Activated naive CD8-positive, alpha-beta T cell treated with anti-CD3 and anti-CD28 coated beads, Interleukin-2, amount 50 U/mL, for 16 hours (primary cell): ENCODE data around the gene PIGB.
"Not testable (repeated sequence)": the region's sequence is repeated elsewhere in the genome, so short reads cannot be mapped to it uniquely, and the experiment has no call there.

Experiments
- DNase-seq: peaks from one replicate; pipeline ENCODE4 v3.0.0-alpha.2; 2020; ENCODE audit warnings: low read depth, low spot score

The PIGB gene

DNA sequence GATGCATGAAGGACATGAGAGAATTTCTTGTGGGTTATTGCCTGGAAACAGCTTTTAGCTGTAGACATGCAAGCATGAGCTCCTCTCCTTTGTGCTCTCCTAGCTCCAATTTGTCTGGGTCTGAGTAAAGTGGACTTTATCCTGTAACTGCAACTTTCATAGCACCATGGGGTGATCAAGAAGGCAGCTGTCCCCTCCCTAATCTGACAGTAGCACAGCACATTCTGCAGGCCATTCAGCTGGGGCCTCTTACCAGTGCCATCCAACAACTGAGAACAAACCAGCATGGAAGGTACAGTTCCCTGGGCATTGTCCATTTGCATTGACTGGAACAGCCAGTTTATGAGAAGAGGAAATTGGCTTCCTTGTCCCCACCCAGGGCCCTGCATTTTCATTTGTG is 21.7 kb upstream of the PIGB start:
- no peak for DNase-seq

DNA sequence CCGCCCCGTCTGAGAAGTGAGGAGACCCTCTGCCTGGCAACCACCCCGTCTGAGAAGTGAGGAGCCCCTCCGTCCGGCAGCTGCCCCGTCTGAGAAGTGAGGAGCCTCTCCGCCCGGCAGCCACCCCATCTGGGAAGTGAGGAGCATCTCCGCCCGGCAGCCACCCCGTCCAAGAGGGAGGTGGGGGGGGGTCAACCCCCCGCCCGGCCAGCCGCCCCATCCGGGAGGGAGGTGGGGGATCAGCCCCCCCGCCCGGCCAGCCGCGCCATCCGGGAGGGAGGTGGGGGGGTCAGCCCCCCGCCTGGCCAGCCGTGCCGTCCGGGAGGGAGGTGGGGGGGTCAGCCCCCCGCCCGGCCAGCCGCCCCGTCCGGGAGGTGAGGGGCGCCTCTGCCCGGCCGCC is 16.2 kb upstream of the PIGB start:
- not testable (repeated sequence) for DNase-seq

GRCh38 chr15:55319537-55320237 is 665 bp downstream of the PIGB start:
- no peak for DNase-seq

- no peak for DNase-seq
Observed at GRCh38 chr15:55320238-55320550, 1.2 kb downstream of the PIGB start.

DNA sequence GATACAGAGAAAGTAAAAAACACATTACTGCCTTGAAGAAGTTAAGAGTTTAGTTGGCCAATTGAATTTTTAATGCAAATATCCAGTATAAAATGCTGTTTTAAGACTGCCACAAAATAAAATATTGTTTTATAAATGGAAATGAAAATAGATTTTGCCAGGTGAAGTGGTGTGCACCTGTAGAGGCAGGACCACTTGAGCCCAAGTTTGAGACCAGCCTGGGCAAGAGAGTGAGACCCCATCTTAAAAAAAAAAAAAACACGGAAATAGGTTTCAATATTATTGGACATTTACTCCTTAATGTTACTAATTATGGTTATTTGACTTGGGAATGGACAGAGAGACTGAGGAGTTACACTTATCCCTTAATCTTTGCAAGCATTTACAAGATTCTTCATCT is 1.9 kb downstream of the PIGB start:
- DNase-seq = no peak

DNA sequence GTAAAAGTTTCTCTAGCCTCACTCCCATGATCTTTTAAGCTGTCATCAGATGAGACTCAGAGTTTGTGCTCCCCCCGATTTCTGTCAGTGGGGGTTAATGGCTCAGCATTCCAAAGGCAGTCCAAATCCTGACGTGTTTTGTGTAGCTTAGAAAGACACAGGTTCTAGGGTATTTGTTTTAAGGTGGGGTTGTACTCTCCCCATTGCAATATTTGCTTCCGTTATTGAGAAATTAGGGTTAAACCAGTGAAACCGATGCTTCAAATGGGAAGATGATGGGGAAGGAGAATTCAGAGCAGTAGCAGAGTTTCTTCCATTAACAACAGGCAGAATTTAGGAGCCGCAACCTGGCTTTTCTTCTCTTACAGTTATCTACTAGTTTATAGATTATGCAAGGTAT is 3.4 kb downstream of the PIGB start:
- no peak for DNase-seq

GRCh38 chr15:55327387-55327786 is 8.4 kb downstream of the PIGB start:
- DNase-seq = no peak

GRCh38 chr15:55334371-55334770 is 15.3 kb downstream of the PIGB start:
- DNase-seq = no peak

DNA sequence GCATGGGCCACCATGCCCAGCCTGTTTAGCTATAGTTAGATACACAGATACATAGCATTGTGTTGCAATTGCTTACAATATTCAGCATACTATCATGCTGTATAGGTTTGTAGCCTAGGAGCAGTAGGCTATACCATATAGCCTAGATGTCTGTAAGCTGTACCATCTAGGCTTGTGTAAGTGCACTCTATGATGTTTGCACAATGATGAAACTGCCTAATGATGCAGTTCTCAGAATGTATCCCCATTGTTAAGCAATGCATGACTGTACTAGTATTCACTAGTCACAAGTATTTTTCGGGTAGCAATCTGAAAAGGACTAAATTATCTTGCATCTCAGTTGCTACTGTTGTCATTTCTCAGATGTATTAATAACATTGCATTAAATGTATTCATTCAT is 16.0 kb downstream of the PIGB start:
- no peak for DNase-seq

GRCh38 chr15:55337160-55337559 is 18.1 kb downstream of the PIGB start:
- no peak for DNase-seq

DNA sequence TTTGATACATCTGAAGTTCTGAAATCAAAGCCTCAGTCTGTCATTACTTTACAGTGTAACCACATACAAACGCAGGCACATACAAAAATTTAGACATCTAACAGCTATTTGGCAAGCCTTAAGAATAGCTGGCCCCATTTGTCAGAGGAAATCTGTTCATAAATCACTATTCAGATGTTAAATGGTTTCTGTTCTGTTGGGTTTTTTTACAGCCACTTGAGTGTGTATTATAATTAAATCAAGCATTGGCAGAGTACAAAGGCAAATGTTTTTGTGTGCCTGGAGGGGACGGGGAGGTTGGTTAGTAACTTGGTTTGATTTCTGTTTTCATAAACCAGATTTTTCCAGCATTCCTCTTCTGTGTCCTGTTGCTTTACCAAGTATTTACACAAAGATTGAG is 24.1 kb downstream of the PIGB start:
- DNase-seq = no peak

GRCh38 chr15:55344206-55344605 is 25.2 kb downstream of the PIGB start:
- DNase-seq = no peak

DNA sequence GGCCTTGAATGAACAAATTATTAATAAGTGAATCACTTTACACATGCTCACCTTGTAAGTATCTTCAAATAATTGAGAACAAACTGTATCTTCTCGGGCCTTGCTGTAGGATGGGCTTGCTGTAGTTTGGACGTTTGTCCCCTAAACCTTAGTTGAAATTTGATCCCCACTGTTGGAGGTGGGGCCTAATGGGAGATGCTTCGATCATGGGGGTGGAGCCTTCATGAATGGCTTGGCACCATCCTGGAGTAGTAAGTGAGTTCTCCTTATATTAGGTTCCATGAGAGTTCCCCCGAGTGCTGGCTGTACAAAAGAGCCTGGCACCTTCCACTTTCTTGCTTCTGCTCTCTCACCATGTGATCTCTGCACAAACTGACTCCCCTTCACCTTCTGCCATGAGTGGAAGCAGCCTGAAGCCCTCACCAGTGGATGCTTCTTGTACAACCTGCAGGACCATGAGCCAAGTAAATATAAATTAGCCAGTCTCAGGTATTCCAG is 29.3 kb downstream of the PIGB start:
- no peak for DNase-seq

- no peak for DNase-seq
Observed at GRCh38 chr15:55349282-55349681, 30.3 kb downstream of the PIGB start.

DNA sequence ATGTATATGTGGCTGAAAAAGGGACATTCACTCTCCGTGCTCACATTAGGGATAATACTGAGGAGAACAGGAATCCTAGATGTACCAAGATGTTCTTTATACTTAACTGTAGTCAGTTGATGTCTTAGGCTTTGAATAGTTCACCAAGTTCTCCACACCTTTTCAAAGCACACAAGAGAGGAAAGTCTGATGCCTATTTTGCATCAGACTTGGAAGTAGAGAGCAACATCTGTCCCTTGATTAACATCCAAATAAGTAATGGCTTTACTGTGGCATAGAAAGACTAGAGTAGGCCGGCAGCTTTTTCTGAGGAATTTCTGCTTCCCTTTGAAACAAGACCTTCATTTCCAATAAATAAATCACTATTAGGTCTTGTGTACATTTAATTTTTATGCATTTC is 34.0 kb downstream of the PIGB start:
- DNase-seq = no peak

DNA sequence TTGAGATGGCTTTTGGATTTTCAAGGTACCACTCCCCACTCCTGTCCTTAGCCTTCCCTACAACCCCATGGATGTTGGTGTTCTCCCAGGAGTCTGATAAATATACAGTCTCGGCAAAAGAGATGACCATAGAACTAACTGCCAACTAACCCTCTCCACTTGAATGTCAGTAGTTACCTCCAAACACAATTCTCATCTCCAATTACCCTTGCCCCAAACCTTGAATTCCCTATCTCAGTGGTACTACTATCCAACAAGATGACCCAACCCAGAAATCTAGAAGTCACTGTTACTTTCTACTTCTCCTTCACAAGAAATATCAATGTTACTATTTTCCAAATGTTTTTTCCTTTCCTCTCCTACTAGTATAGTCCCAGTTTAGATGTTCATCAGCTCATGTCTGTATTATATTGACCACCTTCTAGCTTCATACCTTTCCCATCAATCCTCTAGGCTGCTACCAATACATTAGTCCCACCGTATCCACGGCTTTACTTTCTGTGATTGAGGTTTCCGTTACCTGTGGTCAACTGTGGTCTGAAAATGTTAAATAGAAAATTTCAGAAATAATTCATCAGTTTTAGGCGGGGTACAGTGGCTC is 38.1 kb downstream of the PIGB start:
- no peak for DNase-seq

GRCh38 chr15:55357774-55358173 is 38.8 kb downstream of the PIGB start:
- no peak for DNase-seq

DNA sequence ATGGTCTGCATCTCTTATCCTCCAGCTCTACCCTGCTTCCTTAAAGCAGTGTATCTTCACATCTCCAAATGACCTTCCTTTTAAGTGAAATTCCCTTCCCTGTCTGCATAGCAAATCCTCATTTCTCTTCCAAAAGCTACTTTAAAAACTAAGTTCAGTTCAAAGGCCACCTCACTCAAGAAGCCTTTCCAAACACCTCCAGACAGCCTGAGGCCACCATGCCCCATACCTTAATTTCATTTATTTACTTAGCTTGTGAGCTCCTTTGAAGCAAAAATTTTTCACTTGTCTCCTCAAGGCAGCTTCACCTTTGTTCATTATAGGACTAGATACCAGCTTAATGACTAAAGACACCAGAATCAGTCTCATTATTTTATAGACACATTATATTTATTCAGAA is 39.4 kb downstream of the PIGB start:
- DNase-seq = no peak

DNA sequence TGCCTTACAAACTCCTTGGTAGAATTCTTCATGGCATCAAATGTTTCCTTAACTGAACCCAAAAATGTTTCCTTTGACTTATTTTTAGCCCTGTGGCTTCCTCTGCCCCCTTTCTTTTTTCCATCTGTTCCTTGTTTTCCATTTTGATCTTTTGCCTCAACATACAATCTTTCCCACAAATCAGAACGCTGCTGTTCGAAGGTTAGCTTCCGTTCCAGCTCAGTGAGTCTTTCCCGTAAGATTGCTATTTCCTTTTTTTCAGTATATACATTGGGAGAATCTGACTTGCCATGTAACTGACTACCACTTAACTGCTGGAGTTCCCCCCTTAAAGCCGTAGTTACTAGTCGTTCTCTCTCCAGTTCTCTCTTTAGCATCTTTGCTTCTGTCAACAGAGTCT is 41.2 kb downstream of the PIGB start:
- DNase-seq = no peak

GRCh38 chr15:55361048-55361447 is 42.0 kb downstream of the PIGB start:
- DNase-seq = no peak

DNA sequence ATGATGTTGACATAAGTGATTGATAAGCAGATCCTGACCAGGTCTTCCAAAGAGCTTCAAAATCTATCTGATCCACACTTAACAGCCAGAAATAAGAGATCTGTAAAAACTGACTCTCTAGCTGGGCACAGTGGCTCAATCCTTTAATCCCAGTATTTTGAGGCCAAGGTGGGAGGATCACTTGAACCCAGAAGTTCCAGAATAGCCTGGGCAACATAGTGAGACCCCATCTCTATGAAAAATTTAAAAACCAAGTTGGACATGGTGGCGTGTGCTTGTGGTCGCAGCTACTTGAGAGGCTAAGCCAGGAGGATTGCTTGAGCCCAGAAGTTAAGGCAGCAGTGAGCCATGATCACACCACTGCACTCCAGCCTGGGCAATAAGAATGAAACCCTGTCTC is 43.6 kb downstream of the PIGB start:
- DNase-seq = no peak

DNA sequence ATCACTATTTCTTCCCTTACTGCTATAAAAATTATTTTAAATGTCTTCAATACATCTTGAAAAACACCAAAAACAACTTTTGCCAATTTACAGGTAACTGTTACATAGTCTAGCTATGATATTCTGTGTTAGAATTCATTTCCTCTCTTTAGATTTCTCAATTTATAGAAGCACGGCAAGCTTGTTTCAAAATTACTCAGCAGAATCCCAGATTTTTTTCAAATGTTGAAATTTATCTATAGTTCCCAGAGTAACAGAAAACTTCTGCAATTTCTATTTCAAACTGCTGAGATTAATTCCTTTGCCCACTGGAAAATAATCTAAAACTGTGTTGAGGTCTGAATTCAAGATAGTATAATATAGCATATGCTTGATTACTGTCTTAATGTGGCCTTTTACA is 48.0 kb downstream of the PIGB start:
- DNase-seq = no peak

GRCh38 chr15:55372701-55373440 is 53.8 kb downstream of the PIGB start:
- no peak for DNase-seq
